Stimulated activated CD8-positive, alpha-beta memory T cell treated with anti-CD3 and anti-CD28 coated beads, Interleukin-7, amount 100 ng/mL, for 1 hour (primary cell): ENCODE data around the gene MAFG.
A peak's percentile ranks its signal among the peaks of the same experiment; 100 is the strongest.

Experiments
- DNase-seq, 2 donors: peaks; one replicate each; pipeline ENCODE4 v3.0.0-alpha.2; 2020; ENCODE audit warnings: low read depth in 2 of 2

MAFG gene

DNA sequence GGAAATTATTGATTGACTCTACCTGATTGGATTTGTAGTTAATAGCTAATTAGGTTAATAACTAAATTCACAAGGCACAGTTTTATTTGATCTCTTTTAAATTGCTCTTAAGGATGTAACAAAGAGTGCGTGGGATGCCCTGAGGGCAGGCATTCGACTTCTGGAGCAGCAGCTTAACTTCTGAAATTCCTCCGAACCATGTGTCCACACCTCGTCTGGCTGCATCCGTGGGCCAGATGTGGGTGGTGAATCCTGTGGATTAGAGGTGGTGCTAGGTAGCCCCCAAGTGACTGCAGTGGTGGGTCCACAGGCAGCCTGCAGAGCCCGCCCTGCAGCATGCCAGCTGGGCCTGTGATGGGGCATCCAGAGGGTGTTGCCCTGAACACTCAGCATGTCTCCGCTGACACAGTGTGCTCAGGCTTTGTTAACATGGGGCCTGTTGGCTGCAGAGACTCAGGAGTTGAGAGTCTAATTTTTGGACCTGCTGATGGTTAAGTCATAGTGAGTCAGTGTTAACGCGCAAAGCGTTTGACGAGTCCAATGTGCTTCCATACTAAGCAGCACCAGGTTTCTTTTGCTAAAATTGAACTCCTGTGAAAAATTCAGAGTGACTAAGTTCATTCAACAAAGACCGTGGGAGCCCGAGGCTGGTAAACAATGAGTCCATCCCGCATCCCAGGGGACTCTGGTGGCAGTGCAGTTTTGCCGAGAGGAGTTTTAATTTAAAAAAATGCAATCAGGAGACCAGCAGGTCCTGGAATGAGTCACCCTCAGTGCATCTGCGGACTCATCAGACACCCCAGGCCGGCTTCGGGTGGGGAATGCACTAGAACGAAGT is 29.3 kb downstream of the MAFG start:
- no peak for DNase-seq

DNA sequence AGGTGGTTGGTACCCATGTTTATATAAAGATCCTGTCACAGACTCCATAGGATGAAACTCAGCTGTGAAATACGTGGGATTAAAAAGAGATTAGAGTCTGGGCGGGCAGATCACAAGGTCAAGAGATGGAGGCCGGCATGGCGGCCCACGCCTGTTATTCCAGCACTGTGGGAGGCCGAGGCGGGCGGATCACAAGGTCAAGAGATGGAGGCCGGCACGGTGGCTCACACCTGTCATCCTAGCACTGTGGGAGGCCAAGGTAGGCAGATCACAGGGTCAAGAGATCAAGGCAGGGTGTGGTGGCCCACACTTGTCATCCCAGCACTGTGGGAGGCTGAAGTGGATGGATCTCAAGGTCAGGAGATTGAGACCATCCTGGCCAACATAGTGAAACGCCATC is 32.1 kb downstream of the MAFG start:
- DNase-seq = no peak

DNA sequence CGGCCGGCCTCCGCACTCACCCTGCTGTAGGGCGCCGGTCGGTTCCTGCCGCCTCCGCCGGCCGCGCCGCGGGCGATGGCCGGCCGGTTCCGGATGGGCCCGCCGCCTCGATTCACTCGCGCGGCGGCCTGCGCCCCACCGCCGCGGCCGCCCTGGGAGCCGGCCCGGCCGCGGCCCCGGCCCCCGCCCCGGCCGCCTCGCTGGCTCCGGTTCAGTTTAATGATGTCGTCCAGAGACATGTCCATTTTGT is 36.3 kb downstream of the MAFG start:
- DNase-seq = no peak

DNA sequence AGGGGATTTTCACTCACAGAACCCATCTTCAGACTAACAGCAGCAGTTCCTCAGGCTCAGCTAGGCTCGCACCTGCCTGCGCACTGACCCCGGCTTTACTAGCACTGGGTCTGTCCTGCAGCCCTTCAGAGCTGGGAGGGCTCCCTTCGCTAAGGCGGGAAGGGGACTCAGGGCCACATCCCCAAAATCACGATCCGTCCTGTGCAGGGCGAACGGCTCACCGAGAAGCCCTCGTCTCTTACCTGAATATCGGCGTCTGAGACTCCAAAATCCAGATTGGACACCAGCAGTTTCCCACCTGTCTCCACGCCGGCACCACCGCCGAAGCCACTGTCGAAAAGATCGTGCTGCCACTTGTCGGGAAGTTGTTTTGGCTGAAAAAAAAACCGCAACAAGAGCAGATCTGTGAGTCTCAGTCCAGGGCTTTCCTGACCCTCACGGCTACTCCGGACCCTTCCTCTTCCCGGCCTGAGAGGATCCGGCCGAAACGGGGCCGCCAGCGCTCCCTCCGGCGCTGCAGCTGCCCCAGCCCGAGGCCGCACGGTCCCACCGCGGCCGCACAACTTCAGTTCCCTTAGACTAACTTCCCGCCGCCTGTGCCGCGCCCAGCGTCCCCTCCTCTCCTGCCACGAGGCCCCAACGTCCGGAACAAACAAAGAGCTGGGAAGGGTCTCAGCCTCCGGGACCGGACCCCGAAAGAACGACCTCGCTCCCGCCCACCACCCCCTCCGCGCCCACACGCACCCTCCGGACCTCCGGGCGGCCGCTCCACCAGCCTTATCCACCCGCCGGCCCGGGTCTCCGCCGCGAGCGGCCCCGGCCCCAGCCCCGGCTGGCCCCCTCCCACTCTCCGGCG is 36.9 kb downstream of the MAFG start:
- no peak for DNase-seq

DNA sequence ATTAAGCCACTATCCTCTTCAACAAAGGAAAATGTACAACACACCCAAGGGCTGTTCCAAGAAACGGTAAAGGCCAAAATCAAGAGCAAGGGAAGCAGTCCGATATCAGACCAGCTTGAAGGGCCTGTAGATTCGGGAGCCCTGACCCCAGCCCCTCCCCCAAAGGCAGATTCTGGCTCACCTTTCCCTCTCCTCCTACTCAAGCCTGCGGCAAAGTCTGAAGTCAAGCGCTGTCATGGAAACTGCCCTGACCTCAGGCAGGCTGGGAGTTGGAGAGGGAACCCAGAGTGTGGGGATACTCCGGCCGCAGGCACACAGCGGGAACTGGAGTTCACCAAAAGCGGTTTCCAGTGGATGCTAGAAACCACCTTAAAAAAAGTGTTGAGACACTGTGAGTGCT is 37.9 kb downstream of the MAFG start:
- DNase-seq = no peak

DNA sequence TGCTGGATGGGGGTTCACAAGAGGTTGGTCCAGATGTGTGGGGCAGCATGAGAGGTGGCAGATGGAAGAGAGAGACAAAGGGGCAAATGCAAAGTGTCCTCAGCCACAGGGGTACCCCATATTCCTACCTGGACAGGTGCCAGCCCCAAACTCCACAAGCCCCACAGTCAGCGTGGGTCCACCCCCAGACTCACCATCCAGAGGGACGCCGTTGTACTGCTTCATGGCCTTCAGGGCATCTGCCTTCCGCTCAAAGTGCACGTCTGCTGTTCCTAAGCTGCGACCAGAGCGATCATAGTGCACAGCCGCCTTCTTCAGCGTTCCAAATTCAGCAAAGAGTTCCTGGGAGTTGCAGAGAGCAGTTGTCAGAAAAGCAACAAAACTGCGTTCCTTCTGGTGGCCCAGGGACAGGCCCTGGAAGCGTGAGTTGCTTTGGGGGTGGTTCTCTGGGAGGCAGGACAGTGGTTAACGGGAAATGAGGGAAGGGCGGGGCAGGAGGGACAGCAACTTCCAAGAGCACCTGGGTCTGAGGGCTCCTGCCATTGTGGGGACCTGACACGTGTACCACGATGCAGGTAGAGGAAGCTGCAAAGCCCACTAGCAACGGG is 38.4 kb downstream of the MAFG start:
- no peak for DNase-seq

DNA sequence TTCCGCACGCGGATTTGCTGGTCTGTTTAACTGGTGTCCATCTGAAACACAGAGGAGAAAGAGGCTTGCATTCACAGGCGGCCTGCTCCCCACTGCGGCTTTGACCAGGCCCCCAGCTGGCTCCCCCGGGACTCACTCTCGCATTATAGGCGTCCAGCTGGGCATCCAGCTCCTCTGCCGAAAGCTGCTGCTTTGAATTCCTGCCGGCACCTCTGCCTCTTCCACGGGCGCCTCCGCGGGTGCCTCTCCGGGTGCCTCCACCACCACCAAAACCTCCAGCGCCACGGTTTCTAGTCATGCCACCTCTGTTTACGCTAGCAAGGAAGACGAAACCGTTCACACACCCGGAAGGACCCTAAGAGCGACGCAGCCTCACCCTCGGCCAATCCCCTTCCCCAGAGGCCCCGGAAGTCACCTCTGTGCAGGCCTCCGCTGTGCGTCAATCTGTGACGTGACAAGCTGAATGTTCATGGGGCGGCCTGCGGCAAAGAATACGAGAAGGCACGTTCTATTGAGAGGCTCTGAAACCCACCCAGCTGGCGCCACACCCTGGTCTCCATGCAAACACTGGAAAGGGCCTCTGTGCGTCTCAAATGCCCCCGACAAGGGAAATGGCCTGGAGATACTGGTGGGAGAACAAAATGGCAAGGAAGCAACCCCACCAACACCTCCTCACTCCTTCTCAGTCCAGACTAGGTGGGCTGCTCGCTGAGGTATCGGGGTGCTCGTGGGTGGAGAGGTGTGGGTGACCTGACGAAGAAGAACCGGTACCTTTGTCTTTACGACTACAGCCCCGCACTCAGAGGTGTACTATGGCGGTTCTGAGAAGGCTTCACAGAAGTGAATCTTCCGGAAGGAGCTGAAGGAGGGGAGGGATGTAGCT is 39.2 kb downstream of the MAFG start:
- DNase-seq = no peak

DNA sequence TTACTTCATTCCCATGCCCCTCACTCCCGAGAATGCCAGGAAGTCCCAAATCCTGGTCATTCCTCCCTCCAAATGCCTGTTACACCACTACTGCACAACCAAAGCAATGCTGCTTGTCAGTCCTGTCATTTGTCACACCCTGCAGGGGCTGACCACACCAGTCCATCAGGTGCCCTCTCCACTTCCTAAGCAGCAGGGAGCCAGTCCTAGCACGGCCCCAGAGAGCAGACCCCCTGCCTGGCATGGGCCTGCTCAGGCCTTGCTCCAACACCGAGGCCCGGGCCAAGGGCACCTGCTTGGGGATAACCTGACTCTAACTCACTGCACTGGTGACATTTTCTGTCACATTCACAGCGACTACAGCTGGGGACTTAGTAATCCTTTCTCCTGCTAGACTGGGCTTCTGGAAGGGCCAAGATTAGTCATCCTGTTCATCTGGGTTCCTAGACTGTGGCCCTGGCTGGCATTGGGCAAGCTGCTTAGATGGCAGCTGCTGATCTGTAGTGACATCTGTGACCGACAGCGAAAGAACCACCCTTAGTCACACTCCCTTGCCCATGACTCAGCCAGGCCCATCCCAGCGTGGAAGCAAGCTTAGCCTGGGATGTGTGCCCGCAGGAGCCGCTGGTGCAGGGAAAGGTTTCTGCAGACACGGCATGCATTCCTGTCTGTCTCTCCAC is 41.5 kb downstream of the MAFG start:
- no peak for DNase-seq

DNA sequence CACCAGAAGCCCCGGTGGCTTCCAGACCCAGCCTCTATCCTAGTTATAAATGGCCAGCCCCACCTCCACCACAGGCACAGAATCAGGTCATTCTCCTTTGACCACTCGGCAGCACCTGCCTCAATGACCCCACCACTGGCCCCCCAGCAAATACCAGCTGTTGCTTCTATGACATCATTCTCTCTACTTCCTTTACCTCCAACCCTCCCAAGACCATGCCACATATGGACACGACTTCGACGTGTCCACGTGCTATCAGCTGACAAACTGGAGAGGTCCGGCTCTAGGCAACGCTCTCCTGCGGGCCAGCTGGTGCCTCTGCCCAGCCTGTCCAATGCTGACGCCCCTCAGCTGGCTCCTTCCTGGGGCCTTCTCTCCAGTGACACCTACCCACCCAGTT is 42.1 kb downstream of the MAFG start:
- no peak for DNase-seq

DNA sequence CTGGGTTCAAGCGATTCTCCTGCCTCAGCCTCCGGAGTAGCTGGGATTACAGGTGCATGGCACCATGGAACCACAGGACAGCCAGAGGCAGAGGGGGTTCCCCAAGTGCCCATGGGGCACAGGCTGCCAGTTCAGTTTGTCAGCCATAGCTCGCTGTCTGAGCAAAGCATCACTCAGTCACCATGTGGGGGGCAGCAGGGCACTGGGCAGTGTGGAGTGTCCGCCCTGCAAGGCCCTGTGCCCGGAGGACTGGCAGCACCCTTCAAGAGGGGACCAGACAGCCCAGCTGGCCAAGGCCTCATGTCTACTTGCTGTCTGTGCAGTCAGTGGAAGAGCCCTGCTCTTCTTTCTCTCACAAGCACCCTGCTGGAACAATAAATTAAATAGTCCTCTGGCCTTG is 42.6 kb downstream of the MAFG start:
- DNase-seq = no peak

DNA sequence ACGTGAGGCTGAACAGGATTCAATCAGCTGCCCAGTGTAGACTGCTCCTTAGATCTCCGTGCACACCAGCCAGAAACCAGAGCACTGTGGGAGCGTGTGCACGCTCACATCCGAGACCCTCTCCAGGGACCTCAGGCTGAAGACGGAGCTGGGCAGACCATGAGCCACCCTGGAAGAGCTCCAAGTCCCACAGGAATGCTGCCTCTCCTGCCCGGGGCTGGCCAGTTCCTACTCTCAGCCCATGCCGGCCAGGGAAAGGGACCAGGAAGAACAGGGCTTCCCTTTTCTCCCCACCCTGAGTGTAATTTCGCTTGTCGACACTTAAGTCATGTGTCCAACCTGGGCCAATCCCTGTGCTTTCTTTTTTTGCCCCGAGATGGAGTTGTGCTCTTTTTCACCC is 43.0 kb downstream of the MAFG start:
- no peak for DNase-seq

DNA sequence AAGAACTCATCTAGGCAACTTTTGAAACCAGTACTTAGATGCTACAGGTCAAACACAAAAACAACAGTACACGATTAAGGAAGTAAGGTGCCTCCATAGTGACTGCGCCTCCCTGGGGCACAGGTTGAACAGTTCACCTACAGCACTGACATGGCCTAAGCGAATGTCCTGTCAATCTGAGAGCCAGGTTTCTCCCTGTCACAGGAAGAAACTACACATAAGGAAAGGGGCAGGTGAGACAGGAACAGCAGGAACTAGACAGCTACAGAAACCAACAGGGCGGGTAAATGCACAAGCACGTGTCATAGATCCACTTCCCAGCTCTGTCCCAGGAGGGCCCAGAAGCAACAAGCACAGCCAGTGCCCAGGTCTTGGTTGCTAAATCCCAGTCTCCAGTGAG is 48.4 kb downstream of the MAFG start:
- DNase-seq = no peak

DNA sequence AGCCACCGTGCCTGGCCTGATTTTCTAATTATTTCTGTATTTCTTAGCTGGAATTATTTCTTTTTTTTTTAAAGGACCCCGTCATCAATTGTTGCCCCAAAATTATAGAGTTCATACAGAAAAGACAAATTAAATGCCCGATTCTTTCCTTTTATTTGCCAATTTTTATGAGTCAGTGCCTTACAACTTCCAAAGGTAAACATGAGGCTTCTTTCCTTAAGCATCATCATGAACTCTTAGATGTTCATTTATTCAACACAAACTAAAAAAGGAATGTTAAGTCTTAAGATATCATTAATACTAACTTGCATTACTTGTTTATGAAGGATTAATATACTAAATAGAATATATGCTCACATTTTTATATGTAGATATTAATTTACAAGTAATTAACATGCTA is 49.2 kb downstream of the MAFG start:
- DNase-seq = no peak

DNA sequence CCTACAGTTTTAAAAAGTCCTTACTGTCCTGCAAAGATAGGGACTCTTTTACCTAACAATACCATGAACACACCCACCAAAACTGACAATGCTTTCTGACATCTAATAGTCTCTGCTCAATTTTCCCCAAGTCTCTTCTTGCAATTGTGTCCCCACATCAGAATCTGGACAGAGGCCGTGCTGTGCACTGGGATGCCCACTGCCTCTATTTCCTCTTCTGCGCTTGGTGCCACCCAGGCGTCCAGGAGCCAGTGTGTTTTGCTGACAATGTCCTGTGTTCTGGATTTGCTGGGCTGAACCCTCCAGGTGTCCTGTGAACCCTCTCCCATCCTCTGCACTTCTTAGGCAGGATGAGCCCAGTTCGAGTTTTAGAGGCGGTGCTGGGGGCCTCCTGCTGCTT is 50.0 kb downstream of the MAFG start:
- no peak for DNase-seq

DNA sequence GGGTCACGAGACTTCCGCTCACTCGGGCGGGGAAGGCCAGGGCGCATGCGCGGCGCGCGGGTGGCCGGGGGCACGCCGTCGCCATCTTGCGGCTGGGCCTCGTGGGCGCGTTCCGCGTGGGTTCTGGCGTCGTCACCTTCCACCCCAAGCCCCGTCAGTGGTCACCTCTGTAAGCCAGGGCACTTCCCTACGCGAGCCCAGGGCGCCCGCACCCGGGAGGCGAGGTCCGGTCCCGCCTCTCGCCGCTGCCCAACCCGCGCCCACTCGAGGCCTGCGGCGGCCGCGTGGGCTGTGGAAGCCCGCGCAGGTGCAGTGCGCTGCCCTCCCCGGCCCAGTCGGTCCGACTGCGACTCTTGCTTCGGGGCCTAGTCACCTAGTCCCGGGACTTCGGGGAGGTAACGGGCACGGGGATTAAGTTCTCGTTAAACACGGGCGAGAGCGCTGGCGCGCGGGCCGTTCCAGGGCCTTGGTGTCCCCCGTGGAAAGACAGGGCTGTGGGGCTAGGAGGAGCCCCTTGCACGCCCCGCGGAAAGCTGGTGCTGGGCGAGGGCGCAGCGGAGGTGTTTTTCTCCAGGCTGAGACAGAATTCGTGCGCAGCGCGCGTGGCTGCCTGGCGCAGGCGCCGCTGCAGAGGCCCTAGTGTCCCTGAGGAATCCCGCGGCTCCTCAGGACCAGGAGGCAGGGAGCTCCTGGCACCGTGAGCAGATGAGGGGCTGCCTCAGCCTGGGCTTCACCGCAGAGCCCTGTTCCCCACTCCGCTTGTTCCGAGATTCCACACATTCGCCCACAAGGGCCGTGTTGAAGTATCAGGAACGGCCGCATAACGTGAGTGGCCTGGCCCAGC is 55.9 kb downstream of the MAFG start:
- peak; percentile 92 to 93 for DNase-seq

DNA sequence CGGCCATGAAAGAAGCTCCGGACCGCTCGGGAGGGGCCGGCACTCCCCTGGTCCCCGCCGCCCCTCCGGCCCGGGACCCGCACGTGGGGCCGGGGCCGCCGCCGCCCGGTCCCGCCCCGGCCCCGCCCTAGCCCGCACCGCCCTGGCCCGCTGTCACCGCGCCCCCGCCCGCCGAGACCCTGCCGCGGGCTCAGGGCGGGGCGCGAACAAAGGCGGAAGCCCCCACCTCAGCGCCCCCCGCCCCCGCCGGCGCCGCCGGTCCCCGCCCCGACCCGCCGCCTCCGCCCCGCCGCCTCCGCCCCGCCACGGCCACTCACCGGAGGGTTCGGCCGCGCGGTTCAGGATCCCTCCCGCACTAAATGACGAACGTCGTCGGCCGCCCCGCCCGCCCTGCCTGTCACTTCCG is 56.6 kb downstream of the MAFG start, which contains the start of gene ARHGDIA:
Gene ARHGDIA, minus strand, starts transcription at position 357 of the 406 bp plus-strand sequence. CDS start 1,407 bp downstream, outside the sequence.
- no peak for DNase-seq

DNA sequence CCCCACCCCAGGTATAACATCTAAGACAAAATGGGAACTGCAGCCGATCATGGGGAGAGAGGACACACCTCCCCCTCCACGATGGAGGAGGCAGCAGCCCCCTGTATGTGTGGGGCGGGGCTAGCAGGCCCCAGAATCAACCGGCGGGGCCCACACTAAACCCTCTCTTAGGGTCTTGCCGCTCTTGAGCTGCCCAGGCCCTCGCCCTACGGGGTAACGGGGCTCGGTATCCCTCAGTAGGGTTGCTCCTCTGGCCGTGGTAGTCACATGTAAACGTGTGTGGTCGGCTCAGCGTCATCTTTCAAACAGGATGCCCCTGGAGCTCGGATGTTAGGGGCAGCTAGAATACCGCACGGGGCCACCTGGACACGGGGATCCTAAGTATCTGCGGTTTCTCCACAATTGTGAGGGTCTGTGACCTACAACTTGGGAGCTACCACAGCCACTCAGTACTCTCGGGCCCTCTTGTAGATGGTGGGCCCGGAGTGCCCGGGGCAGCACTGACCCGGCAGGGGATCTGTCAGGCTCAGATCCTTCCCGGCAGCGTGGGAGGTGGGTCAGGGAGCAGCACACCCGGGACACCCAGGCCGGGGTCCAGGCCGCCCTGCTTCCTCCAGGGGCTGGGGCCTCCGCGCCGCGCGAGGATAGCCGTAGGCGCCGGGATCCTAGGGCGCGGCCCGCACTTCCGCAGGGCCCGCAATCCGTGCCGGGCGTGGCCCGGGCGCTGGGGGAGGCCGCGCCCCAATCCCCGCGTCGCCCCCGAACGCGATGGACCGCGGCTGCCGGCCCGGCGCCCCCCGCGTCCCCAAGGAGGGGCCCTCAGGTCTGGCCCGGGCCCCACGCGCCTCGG is 57.2 kb downstream of the MAFG start:
- no peak for DNase-seq

DNA sequence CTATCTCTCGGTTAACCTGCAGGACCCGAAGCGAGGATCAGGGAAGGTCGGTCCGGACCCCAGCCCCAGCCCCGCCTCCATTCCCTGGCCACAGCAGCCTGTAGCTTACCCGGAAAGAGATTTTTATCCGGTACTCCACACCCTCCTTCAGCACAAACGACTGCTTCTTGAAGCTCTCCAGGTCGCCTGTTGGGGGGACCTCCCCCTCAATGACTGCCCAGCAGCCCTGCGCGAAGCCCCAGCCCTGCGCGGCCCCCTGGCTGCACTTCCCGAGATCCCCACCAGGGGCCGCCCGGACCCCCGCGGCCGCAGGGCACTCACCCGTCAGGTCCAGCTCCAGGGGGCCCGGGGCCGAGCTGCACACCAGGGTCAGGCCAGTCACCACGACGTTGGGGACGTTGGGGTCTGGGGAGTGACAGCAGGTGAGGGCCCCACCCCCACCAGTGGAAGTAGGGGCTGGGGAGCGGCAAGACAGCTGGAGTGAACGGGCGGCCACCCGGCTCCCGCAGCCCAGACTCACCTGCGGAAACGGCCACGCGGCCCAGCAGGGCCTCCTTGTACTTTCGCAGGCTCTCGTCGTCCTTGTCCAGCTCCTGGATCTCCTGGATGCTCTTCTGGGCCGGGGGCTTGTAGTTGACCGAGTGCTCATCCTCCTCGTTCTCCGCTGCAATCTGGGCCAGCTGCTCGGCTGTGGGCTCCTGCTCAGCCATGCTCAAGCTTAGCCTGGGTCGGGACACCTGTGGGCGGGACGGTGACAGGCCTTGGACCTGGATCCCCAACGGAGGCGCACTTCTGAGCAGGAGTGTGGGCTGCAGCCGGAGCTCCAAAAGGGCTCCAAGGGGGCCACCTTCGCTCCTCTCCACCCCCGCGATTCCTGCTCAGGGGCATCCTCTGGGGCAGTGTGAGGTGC is 58.1 kb downstream of the MAFG start:
- no peak for DNase-seq
